ENCODE results near the gene EBP. TPM values are rescaled to one million over a fixed set of nuclear protein-coding genes. Genes with fewer than 3 reads are reported as not detected.

EBP gene
- total RNA-seq, 2 donors from 2014 or later: 49.3 to 73.7 TPM

- DNase-seq (ENCODE audit: low spot score): no peak
- Histone ChIP-seq H3K9me3 (peaks cover 0 to 4% of the 10 kb centered on the region in 2 donors), H3K4me3 (no peak overlapping the region), H3K27ac (no peak overlapping the region), H3K4me1 (no peaks in the 10 kb centered on the region), H3K27me3 (no peaks in the 10 kb centered on the region), H3K36me3 (no peaks in the 10 kb centered on the region)
- TF ChIP-seq CTCF (IDR thresholded peaks at IDR 0.05): no peak
These were observed 32.3 kb upstream of the EBP start for GRCh38 chrX:48489296-48489695.

GRCh38 chrX:48489892-48490291 lies 31.7 kb upstream of the EBP start:
- Histone ChIP-seq H3K4me3 (no peak overlapping the region), H3K27me3 (no peaks in the 10 kb centered on the region), H3K36me3 (no peaks in the 10 kb centered on the region), H3K4me1 (no peaks in the 10 kb centered on the region), H3K9me3 (peaks cover 0 to 4% of the 10 kb centered on the region in 2 donors), H3K27ac (no peak overlapping the region)
- no peak for DNase-seq (ENCODE audit: low spot score)
- TF ChIP-seq CTCF (IDR thresholded peaks at IDR 0.05): no peak

GRCh38 chrX:48490661-48491060 lies 30.9 kb upstream of the EBP start:
- H3K27ac ChIP-seq: no peak overlapping the region
- no peaks in the 10 kb centered on the region for H3K4me1 ChIP-seq
- no peak for DNase-seq (ENCODE audit: low spot score)
- H3K9me3 ChIP-seq: peaks cover 0 to 4% of the 10 kb centered on the region in 2 donors
- H3K4me3 ChIP-seq: no peak overlapping the region
- no peaks in the 10 kb centered on the region for H3K27me3 ChIP-seq
- H3K36me3 ChIP-seq: no peaks in the 10 kb centered on the region
- no peak for TF ChIP-seq CTCF (IDR thresholded peaks at IDR 0.05)

- H3K27ac ChIP-seq: no peak overlapping the region
- no peaks in the 10 kb centered on the region for H3K27me3 ChIP-seq
- no peak for DNase-seq (ENCODE audit: low spot score)
- no peaks in the 10 kb centered on the region for H3K4me1 ChIP-seq
- no peaks in the 10 kb centered on the region for H3K36me3 ChIP-seq
- TF ChIP-seq CTCF (IDR thresholded peaks at IDR 0.05): no peak
- peaks cover 0 to 4% of the 10 kb centered on the region in 2 donors for H3K9me3 ChIP-seq
- H3K4me3 ChIP-seq: no peak overlapping the region
These were observed 29.8 kb upstream of the EBP start for GRCh38 chrX:48491809-48492208.

- H3K9me3 ChIP-seq: peaks cover 0 to 4% of the 10 kb centered on the region in 2 donors
- no peak overlapping the region for H3K27ac ChIP-seq
- no peaks in the 10 kb centered on the region for H3K36me3 ChIP-seq
- H3K27me3 ChIP-seq: no peaks in the 10 kb centered on the region
- no peaks in the 10 kb centered on the region for H3K4me1 ChIP-seq
- no peak overlapping the region for H3K4me3 ChIP-seq
- DNase-seq (ENCODE audit: low spot score): no peak
- TF ChIP-seq CTCF (IDR thresholded peaks at IDR 0.05): no peak
These were observed 29.2 kb upstream of the EBP start for GRCh38 chrX:48492293-48492910.

GRCh38 chrX:48493890-48494364 lies 27.7 kb upstream of the EBP start:
- Histone ChIP-seq H3K36me3 (no peaks in the 10 kb centered on the region), H3K27ac (no peak overlapping the region), H3K27me3 (no peaks in the 10 kb centered on the region), H3K4me1 (no peaks in the 10 kb centered on the region), H3K4me3 (no peak overlapping the region), H3K9me3 (peaks cover 0 to 4% of the 10 kb centered on the region in 2 donors)
- no peak for DNase-seq (ENCODE audit: low spot score)
- peak in 1 of 2 donors; percentile 38 for TF ChIP-seq CTCF (IDR thresholded peaks at IDR 0.05)
